Left ventricle myocardium inferior (tissue), 1 donor: ENCODE measurements around the gene TMEM209. TPM values are rescaled to one million over a fixed set of nuclear protein-coding genes. Genes with fewer than 3 reads are reported as not detected.
A peak's percentile ranks its signal among the peaks of the same experiment; 100 is the strongest.
"Not testable (repeated sequence)": the region's sequence is repeated elsewhere in the genome, so short reads cannot be mapped to it uniquely, and the experiment has no call there.

Experiments
- DNase-seq: peaks from one replicate; pipeline ENCODE4 v3.0.0-alpha.2; 2020
- H3K27ac ChIP-seq: fragments of 200-600 bp; replicated peaks from 2 replicates; pipeline ENCODE4 v1.8.0; 2021
- H3K27me3 ChIP-seq: fragments of 200-600 bp; 2 replicates; pipeline ENCODE4 v1.8.0; 2021; ENCODE audit warnings: low read depth
- H3K36me3 ChIP-seq: fragments of 200-600 bp; 2 replicates; pipeline ENCODE4 v1.8.0; 2021
- H3K4me1 ChIP-seq: fragments of 200-600 bp; 2 replicates; pipeline ENCODE4 v1.8.0; 2021
- H3K4me3 ChIP-seq: fragments of 200-600 bp; 2 replicates; pipeline ENCODE4 v1.8.0; 2021; ENCODE audit warnings: mild to moderate bottlenecking, moderate library complexity
- H3K9me3 ChIP-seq: fragments of 200-600 bp; replicated peaks from 2 replicates; pipeline ENCODE4 v1.8.0; 2021
- CTCF ChIP-seq: fragments of 200-600 bp; IDR thresholded peaks from 2 replicates; pipeline ENCODE4 v1.8.0; 2021; ENCODE audit warnings: antibody characterized with exemption, mild to moderate bottlenecking, borderline replicate concordance
- intact Hi-C: fragments of 100-400 bp; cut with micrococcal nuclease; formaldehyde crosslinking; loops from one replicate; pipeline ENCODE4 v1.11.0; 2022
- long read RNA-seq: library from polyadenylated mRNA; unstranded; transcript quantifications from one replicate; pipeline ENCODE4 v2.0.0, GENCODE V29; 2021
- total RNA-seq: library from RNA; stranded (reverse); fragmentation: NEBNext Ultra II Directional; extraction: Animal tissue kit (Norgen Biotek cat#: 25700); gene quantifications from one replicate; pipeline ENCODE4 v1.2.1, GENCODE V29; 2021
- donor health status: DM: no; HTN: yes; CAD: no; lungs with severe emphysema.

TMEM209 gene
- 9.9 TPM for total RNA-seq
- long read RNA-seq, transcript TMEM209-201 (15 exons, 3,545 nt) = major isoform, 8 of 9 reads
- long read RNA-seq, partial matches to known transcripts = 0 of 9 reads
- long read RNA-seq, other reads (novel, unspliced or antisense) = 1 of 9 reads

GRCh38 chr7:130205084-130205947 is at the start of gene TMEM209:
Gene TMEM209 (minus strand): TSS chr7:130205406. CDS start chr7:130205375, 31 bp downstream.
- Histone ChIP-seq H3K27ac (peak within 1 kb of the TSS; percentile 93), H3K36me3 (peaks cover 34% of the 10 kb centered on the region), H3K27me3 (no peaks in the 10 kb centered on the region), H3K4me3 (peak within 1 kb of the TSS; percentile 85), H3K4me1 (peaks cover 15% of the 10 kb centered on the region), H3K9me3 (no peaks in the 10 kb centered on the region)
- intact Hi-C loops = no loop called here
- TF ChIP-seq CTCF = no peak
- peak; percentile 94 for DNase-seq

- no peak overlapping the region for H3K27ac ChIP-seq
- no peak overlapping the region for H3K4me3 ChIP-seq
- TF ChIP-seq CTCF = no peak
- no peak for DNase-seq
- peaks cover 5% of the 10 kb centered on the region for H3K27me3 ChIP-seq
- intact Hi-C loops = no loop called here
- H3K9me3 ChIP-seq = peaks cover 41% of the 10 kb centered on the region
- no peaks in the 10 kb centered on the region for H3K36me3 ChIP-seq
- H3K4me1 ChIP-seq = no peaks in the 10 kb centered on the region
Measured at GRCh38 chr7:130254555-130254954, 49.3 kb upstream of the TMEM209 start.

GRCh38 chr7:130249626-130250025 is 44.4 kb upstream of the TMEM209 start:
- H3K27me3 ChIP-seq, H3K4me1 ChIP-seq, H3K27ac ChIP-seq, intact Hi-C loops, H3K4me3 ChIP-seq, H3K36me3 ChIP-seq, DNase-seq: not testable (repeated sequence)
- H3K9me3 ChIP-seq = peaks cover 12% of the 10 kb centered on the region

GRCh38 chr7:130248842-130249241 is 43.6 kb upstream of the TMEM209 start:
- H3K9me3 ChIP-seq = peaks cover 12% of the 10 kb centered on the region
- intact Hi-C loops, H3K4me3 ChIP-seq, H3K27me3 ChIP-seq, DNase-seq, H3K36me3 ChIP-seq, H3K4me1 ChIP-seq, H3K27ac ChIP-seq: not testable (repeated sequence)

- intact Hi-C loops = not testable (repeated sequence)
Measured at GRCh38 chr7:130246491-130246890, 41.3 kb upstream of the TMEM209 start.

GRCh38 chr7:130243486-130243885 is 38.3 kb upstream of the TMEM209 start:
- DNase-seq, H3K27ac ChIP-seq, intact Hi-C loops: not testable (repeated sequence)

More at GRCh38 chr7:130246491-130246890, 41.3 kb upstream of the TMEM209 start:
- H3K4me3 ChIP-seq, H3K27me3 ChIP-seq, H3K4me1 ChIP-seq, H3K36me3 ChIP-seq, DNase-seq, H3K27ac ChIP-seq, H3K9me3 ChIP-seq: not testable (repeated sequence)

GRCh38 chr7:130242198-130243014 is 37.2 kb upstream of the TMEM209 start:
- Histone ChIP-seq H3K4me3 (no peak overlapping the region), H3K36me3 (no peaks in the 10 kb centered on the region), H3K27ac (no peak overlapping the region), H3K27me3 (no peaks in the 10 kb centered on the region), H3K9me3 (no peaks in the 10 kb centered on the region), H3K4me1 (no peaks in the 10 kb centered on the region)
- intact Hi-C loops = no loop called here
- peak; percentile 84 for TF ChIP-seq CTCF
- peak; percentile 43 for DNase-seq

More at GRCh38 chr7:130243486-130243885, 38.3 kb upstream of the TMEM209 start:
- not testable (repeated sequence) for H3K27me3 ChIP-seq, H3K9me3 ChIP-seq, H3K4me1 ChIP-seq, H3K4me3 ChIP-seq, H3K36me3 ChIP-seq
